Fibroblast of lung (primary cell): ENCODE measurements around the gene LAMB3.

Experiments used
- EZH2 ChIP-seq: IDR thresholded peaks from 2 replicates; pipeline ENCODE4 v1.5.1; 2012; ENCODE audit warnings: low read length, control low read depth, mild to moderate bottlenecking; ENCODE audit errors: missing control alignments
- TF ChIP-seq, protein P1 (sequence below), 2 donors: IDR thresholded peaks in 1 of 2; conservative IDR thresholded peaks in 1 of 2; 1 replicate in 1 of 2; 2 replicates in 1 of 2; pipeline ENCODE4 v1.5.1; 2011 to 2012; ENCODE audit warnings: low read length in 2 of 2, control low read depth in 1 of 2, inconsistent platforms in 1 of 2, low read depth in 1 of 2, mild to moderate bottlenecking in 1 of 2

DNA sequence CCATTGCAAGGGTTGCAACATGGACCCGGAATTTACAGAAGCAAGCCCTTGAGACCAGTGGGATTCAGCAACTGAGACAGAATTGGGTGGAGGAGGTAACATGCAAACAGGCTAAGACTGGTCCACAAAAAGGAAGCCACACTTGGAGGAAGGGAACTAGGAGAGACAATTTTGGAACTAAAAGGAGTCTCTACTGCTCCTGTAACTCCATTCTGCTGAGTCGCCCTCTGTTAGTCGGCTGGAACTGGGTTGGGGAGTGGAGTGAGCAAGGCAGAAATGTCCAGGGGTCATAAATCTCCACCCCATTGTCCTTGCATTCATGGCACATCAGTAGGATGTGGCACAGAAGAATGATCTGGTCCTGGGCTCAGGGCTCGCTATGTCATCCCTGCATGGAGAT is 5.1 kb downstream of the LAMB3 start:
- TF ChIP-seq, protein P1, sequence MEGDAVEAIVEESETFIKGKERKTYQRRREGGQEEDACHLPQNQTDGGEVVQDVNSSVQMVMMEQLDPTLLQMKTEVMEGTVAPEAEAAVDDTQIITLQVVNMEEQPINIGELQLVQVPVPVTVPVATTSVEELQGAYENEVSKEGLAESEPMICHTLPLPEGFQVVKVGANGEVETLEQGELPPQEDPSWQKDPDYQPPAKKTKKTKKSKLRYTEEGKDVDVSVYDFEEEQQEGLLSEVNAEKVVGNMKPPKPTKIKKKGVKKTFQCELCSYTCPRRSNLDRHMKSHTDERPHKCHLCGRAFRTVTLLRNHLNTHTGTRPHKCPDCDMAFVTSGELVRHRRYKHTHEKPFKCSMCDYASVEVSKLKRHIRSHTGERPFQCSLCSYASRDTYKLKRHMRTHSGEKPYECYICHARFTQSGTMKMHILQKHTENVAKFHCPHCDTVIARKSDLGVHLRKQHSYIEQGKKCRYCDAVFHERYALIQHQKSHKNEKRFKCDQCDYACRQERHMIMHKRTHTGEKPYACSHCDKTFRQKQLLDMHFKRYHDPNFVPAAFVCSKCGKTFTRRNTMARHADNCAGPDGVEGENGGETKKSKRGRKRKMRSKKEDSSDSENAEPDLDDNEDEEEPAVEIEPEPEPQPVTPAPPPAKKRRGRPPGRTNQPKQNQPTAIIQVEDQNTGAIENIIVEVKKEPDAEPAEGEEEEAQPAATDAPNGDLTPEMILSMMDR (conservative IDR thresholded peaks at IDR 0.05 in 1 of 2, IDR thresholded peaks at IDR 0.05 in 1 of 2; ENCODE audit: low read depth in 1 of 2, low read length in 2 of 2) = no peak
- no peak for TF ChIP-seq EZH2
